ENCODE measurements around the gene TSPAN16.
"Not testable (repeated sequence)": the region's sequence is repeated elsewhere in the genome, so short reads cannot be mapped to it uniquely, and the experiment has no call there.

TSPAN16 gene

GRCh38 chr19:11330127-11330526, 34.2 kb downstream of the TSPAN16 start:
- Histone ChIP-seq H3K4me3 (ENCODE audit: low read depth, low read length, poor library complexity, severe bottlenecking) (no peak overlapping the region), H3K9ac (ENCODE audit: low read length) (no peak overlapping the region), H3K27me3 (ENCODE audit: insufficient read depth, low read length) (no peaks in the 10 kb centered on the region), H3K36me3 (ENCODE audit: insufficient read depth, low read length) (peaks cover 3% of the 10 kb centered on the region), H3K79me2 (ENCODE audit: insufficient read depth, low read length) (no peaks in the 10 kb centered on the region), H3K27ac (ENCODE audit: low read depth, low read length, poor library complexity, severe bottlenecking) (no peak overlapping the region), H3F3A (ENCODE audit: insufficient read depth, low read length) (no peaks in the 10 kb centered on the region), H3K9me2 (ENCODE audit: low read depth, low read length) (no peaks in the 10 kb centered on the region), H4K20me1 (ENCODE audit: insufficient read depth, low read length) (no peaks in the 10 kb centered on the region), H3K4me2 (ENCODE audit: low read length) (no peak overlapping the region), H3K4me1 (ENCODE audit: insufficient read depth, low read length, severe bottlenecking) (no peaks in the 10 kb centered on the region), H2AFZ (ENCODE audit: low read length) (no peak overlapping the region), H3K9me3 (ENCODE audit: low read length) (no peaks in the 10 kb centered on the region)
- TF ChIP-seq EZH2 (IDR thresholded peaks at IDR 0.05; ENCODE audit: borderline replicate concordance, low read length) (no peak), CTCF (IDR thresholded peaks at IDR 0.05; ENCODE audit: low read length) (no peak)

- Histone ChIP-seq H3K4me3 (ENCODE audit: low read depth, low read length, poor library complexity, severe bottlenecking) (no peak overlapping the region), H3K79me2 (ENCODE audit: insufficient read depth, low read length) (no peaks in the 10 kb centered on the region), H3K4me2 (ENCODE audit: low read length) (no peak overlapping the region), H4K20me1 (ENCODE audit: insufficient read depth, low read length) (no peaks in the 10 kb centered on the region), H3K9me2 (ENCODE audit: low read depth, low read length) (no peaks in the 10 kb centered on the region), H3K9me3 (ENCODE audit: low read length) (no peaks in the 10 kb centered on the region), H3K27ac (ENCODE audit: low read depth, low read length, poor library complexity, severe bottlenecking) (no peak overlapping the region), H3K27me3 (ENCODE audit: insufficient read depth, low read length) (no peaks in the 10 kb centered on the region), H2AFZ (ENCODE audit: low read length) (no peak overlapping the region), H3K4me1 (ENCODE audit: insufficient read depth, low read length, severe bottlenecking) (no peaks in the 10 kb centered on the region), H3F3A (ENCODE audit: insufficient read depth, low read length) (no peaks in the 10 kb centered on the region), H3K36me3 (ENCODE audit: insufficient read depth, low read length) (peaks cover 10% of the 10 kb centered on the region), H3K9ac (ENCODE audit: low read length) (no peak overlapping the region)
- TF ChIP-seq CTCF (IDR thresholded peaks at IDR 0.05; ENCODE audit: low read length) = no peak
- TF ChIP-seq EZH2 (IDR thresholded peaks at IDR 0.05; ENCODE audit: borderline replicate concordance, low read length) = no peak
These were observed 35.5 kb downstream of the TSPAN16 start for GRCh38 chr19:11331502-11331901.

- Histone ChIP-seq H2AFZ (ENCODE audit: low read length) (no peak overlapping the region), H3K9me2 (ENCODE audit: low read depth, low read length) (no peaks in the 10 kb centered on the region), H3K4me2 (ENCODE audit: low read length) (no peak overlapping the region), H3K9me3 (ENCODE audit: low read length) (no peaks in the 10 kb centered on the region), H3K4me1 (ENCODE audit: insufficient read depth, low read length, severe bottlenecking) (no peaks in the 10 kb centered on the region), H3F3A (ENCODE audit: insufficient read depth, low read length) (no peaks in the 10 kb centered on the region), H3K27me3 (ENCODE audit: insufficient read depth, low read length) (no peaks in the 10 kb centered on the region), H3K9ac (ENCODE audit: low read length) (no peak overlapping the region), H3K27ac (ENCODE audit: low read depth, low read length, poor library complexity, severe bottlenecking) (no peak overlapping the region), H3K79me2 (ENCODE audit: insufficient read depth, low read length) (no peaks in the 10 kb centered on the region), H3K4me3 (ENCODE audit: low read depth, low read length, poor library complexity, severe bottlenecking) (no peak overlapping the region), H4K20me1 (ENCODE audit: insufficient read depth, low read length) (no peaks in the 10 kb centered on the region), H3K36me3 (ENCODE audit: insufficient read depth, low read length) (peaks cover 10% of the 10 kb centered on the region)
- TF ChIP-seq EZH2 (IDR thresholded peaks at IDR 0.05; ENCODE audit: borderline replicate concordance, low read length) = no peak
These were observed 36.9 kb downstream of the TSPAN16 start for GRCh38 chr19:11332822-11333221.

GRCh38 chr19:11333838-11334237, 37.9 kb downstream of the TSPAN16 start:
- H3K4me3 ChIP-seq (ENCODE audit: low read depth, low read length, poor library complexity, severe bottlenecking); H2AFZ ChIP-seq (ENCODE audit: low read length); H3K36me3 ChIP-seq (ENCODE audit: insufficient read depth, low read length); H3K27me3 ChIP-seq (ENCODE audit: insufficient read depth, low read length); H3K9ac ChIP-seq (ENCODE audit: low read length); H3K4me2 ChIP-seq (ENCODE audit: low read length); H3K9me2 ChIP-seq (ENCODE audit: low read depth, low read length); H3K79me2 ChIP-seq (ENCODE audit: insufficient read depth, low read length); H3K27ac ChIP-seq (ENCODE audit: low read depth, low read length, poor library complexity, severe bottlenecking); H3K9me3 ChIP-seq (ENCODE audit: low read length); H3F3A ChIP-seq (ENCODE audit: insufficient read depth, low read length); H4K20me1 ChIP-seq (ENCODE audit: insufficient read depth, low read length); H3K4me1 ChIP-seq (ENCODE audit: insufficient read depth, low read length, severe bottlenecking): not testable (repeated sequence)
